ENCODE measurements around the gene KIF18A. TPM values are rescaled to one million over a fixed set of nuclear protein-coding genes. Genes with fewer than 3 reads are reported as not detected.

The KIF18A gene
- polyA plus RNA-seq, 1 experiment: 5.0 TPM

DNA sequence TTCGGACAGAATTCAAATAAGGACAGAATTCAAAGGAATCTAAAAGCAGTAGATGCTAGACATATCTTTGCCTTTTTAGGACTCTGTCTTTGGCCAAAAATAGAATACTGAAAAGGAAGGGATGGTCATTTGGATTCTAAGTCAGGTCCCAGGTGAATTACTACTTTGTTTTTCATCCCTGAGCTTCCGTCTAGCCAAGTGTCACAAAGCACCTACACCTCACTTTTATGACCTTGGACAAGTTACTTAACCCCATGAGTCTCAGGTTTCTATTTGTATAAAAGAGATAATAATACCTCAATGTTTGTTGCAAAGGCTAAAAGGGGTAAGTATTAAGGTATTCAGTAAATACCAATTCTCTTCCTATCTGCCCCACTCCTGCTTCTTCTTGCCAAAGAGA, 7.3 kb downstream of the KIF18A start:
- CTCF ChIA-PET: interaction anchor here (0.5 to 1.5 kb wide), 3 partner anchors 8 to 400 kb away, joined by 3 to 5 read pairs (median 3); partner anchors contain the start of gene BDNF
- Histone ChIP-seq H3K27me3 (ENCODE audit: control insufficient read depth, insufficient read depth, low read length) (no peaks in the 10 kb centered on the region), H3K4me3 (ENCODE audit: low read depth, low read length) (no peak overlapping the region), H3K36me3 (ENCODE audit: control insufficient read depth, insufficient read depth, low read length) (no peaks in the 10 kb centered on the region)
- no peak for DNase-seq (ENCODE audit: low read depth)
- no peak for TF ChIP-seq CTCF (IDR thresholded peaks at IDR 0.05; ENCODE audit: insufficient read depth, low read depth, low read length)
- POLR2A ChIA-PET: interaction anchor here (0.8 kb wide), 1 partner anchor 8 kb away, joined by 3 read pairs; no protein-coding TSS in a partner anchor

GRCh38 chr11:28099715-28100114, 8.2 kb downstream of the KIF18A start:
- Histone ChIP-seq H3K36me3 (ENCODE audit: control insufficient read depth, insufficient read depth, low read length) (no peaks in the 10 kb centered on the region; the same call in 1 of the 2 replicates), H3K27me3 (ENCODE audit: control insufficient read depth, insufficient read depth, low read length) (no peaks in the 10 kb centered on the region), H3K4me3 (ENCODE audit: low read depth, low read length) (no peak overlapping the region)
- ChIA-PET CTCF (interaction anchor here (1.5 kb wide), 1 partner anchor 399 kb away, joined by 3 read pairs; the partner anchor contains the start of gene BDNF), POLR2A (no interaction called here)
- no peak for TF ChIP-seq CTCF (IDR thresholded peaks at IDR 0.05; ENCODE audit: insufficient read depth, low read depth, low read length)
- DNase-seq (ENCODE audit: low read depth): no peak

DNA sequence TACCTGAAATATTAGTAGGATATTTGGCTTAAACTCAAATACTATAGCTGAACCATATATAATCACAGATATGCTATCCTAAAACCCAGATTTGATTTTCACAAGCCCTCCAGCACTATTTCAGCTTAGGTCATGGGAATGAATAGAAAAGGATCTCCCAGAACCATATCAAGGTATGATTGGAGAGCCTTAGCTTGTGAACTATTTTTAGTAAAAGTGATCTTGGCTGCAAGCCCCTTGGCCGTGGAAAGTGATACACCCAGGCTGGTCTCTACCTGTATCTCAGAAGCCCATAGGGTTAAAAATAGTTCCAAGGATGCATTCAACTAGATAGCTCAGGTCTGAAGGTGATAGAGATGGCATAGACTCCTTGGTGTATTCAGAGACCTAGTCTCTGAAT, 9.7 kb downstream of the KIF18A start:
- Histone ChIP-seq H3K4me3 (ENCODE audit: low read depth, low read length) (no peak overlapping the region), H3K36me3 (ENCODE audit: control insufficient read depth, insufficient read depth, low read length) (no peaks in the 10 kb centered on the region; the same call in 1 of the 2 replicates), H3K27me3 (ENCODE audit: control insufficient read depth, insufficient read depth, low read length) (no peaks in the 10 kb centered on the region)
- TF ChIP-seq CTCF (IDR thresholded peaks at IDR 0.05; ENCODE audit: insufficient read depth, low read depth, low read length): no peak
- no peak for DNase-seq (ENCODE audit: low read depth)
- ChIA-PET CTCF (no interaction called here), POLR2A (no interaction called here)

DNA sequence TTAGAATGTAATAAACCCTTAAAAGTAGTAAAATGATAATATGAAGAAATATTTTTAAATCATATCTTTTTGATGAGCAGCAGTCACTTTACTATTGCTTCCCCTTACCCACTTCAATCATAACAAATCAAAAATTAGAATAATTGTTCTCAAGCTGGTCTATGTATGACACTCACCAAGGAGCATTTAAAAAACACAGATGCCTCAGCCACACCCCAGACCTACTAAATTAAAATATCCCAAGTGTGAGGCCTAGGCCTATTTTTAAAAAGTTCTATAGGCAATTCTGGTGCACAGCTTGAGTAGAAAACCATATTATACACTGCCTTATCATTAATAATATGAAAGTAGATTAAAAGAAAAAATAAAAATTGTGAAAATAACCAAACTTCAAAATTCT, 15.2 kb downstream of the KIF18A start:
- no peak for TF ChIP-seq CTCF (IDR thresholded peaks at IDR 0.05; ENCODE audit: insufficient read depth, low read depth, low read length)
- ChIA-PET CTCF (interaction anchor here (1.3 kb wide), 1 partner anchor 9 kb away, joined by 3 read pairs; no protein-coding TSS in a partner anchor), POLR2A (interaction anchor here (0.5 to 0.6 kb wide), 2 partner anchors 8 to 13 kb away, joined by 3 to 4 read pairs; no protein-coding TSS in a partner anchor)
- no peak for DNase-seq (ENCODE audit: low read depth)
- Histone ChIP-seq H3K4me3 (ENCODE audit: low read depth, low read length) (no peak overlapping the region), H3K36me3 (ENCODE audit: control insufficient read depth, insufficient read depth, low read length) (no peaks in the 10 kb centered on the region; the same call in 1 of the 2 replicates), H3K27me3 (ENCODE audit: control insufficient read depth, insufficient read depth, low read length) (no peaks in the 10 kb centered on the region)

DNA sequence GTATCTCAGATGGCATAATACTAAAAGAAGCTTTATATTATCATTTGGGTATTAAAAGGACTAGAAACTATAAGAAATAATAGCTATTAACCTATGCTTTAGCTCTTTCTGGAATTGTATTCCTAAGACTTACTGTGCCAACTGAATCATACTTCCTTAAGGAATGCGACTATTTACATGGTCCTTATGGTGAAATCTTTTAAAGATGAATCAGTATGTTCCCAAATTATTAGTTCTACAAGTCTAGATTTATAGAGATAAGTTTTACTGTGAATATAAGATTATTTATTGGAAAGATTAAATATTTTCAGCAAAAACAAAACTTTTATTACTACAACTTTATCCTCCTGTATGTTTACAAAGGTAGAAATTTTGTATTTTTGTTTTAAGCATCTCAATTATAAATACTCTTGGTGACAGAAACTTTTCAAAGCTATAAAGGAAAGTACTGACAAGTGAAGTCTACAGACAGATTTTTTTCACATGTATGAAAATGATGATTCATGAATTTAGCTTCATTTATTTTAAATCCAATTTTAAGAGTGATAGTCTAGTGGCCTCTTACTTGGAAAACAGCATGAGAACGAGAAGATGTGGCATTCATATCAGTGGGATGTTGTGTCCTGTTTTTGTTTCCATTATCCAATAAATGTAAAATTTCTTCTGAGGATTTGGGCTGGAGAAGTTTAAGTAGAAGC, 17.8 kb downstream of the KIF18A start:
- CTCF ChIA-PET: interaction anchor here (0.9 to 1.3 kb wide), 2 partner anchors 17 to 161 kb away, joined by 3 read pairs; no protein-coding TSS in a partner anchor

More for the DNA sequence above, 17.8 kb downstream of the KIF18A start:
- no peak for TF ChIP-seq CTCF (IDR thresholded peaks at IDR 0.05; ENCODE audit: insufficient read depth, low read depth, low read length)
- no peaks in the 10 kb centered on the region for H3K36me3 ChIP-seq (ENCODE audit: control insufficient read depth, insufficient read depth, low read length)
- POLR2A ChIA-PET: interaction anchor here (1.0 kb wide), 1 partner anchor 372 kb away, joined by 6 read pairs; no protein-coding TSS in a partner anchor
- H3K27me3 ChIP-seq (ENCODE audit: control insufficient read depth, insufficient read depth, low read length): no peaks in the 10 kb centered on the region
- DNase-seq (ENCODE audit: low read depth): no peak
- H3K4me3 ChIP-seq (ENCODE audit: low read depth, low read length): no peak overlapping the region
